K562 (cell line): ENCODE data around the gene TIGD1. TPM values are rescaled to one million over a fixed set of nuclear protein-coding genes. Genes with fewer than 3 reads are reported as not detected.
A peak's percentile ranks its signal among the peaks of the same experiment; 100 is the strongest.

Source experiments
- ARHGAP35 ChIP-seq: fragments of 450-650 bp; IDR thresholded peaks from 2 replicates; pipeline ENCODE4 v1.6.1; 2018; ENCODE audit not compliant: partially characterized antibody
- BMI1 ChIP-seq: fragments of 150-350 bp; IDR thresholded peaks from 2 replicates; pipeline ENCODE4 v1.6.1; 2014; ENCODE audit warnings: low read length
- ETS2 ChIP-seq: IDR thresholded peaks from 2 replicates; pipeline ENCODE4 v1.6.1; 2016; ENCODE audit warnings: borderline replicate concordance, missing genetic modification characterization, mild to moderate bottlenecking, moderate library complexity, missing compliant biosample characterization; ENCODE audit not compliant: poor library complexity, severe bottlenecking
- GATA2 ChIP-seq: sonication (generic); formaldehyde crosslinking; IDR thresholded peaks from 2 replicates; pipeline ENCODE4 v1.4.0; 2020; ENCODE audit warnings: mild to moderate bottlenecking, missing genetic modification reagents
- HDAC2 ChIP-seq: fragments of 450-650 bp; IDR thresholded peaks from 2 replicates; pipeline ENCODE4 v1.6.1; 2016; ENCODE audit warnings: mild to moderate bottlenecking
- HDAC8 ChIP-seq: fragments of 450-650 bp; IDR thresholded peaks from 2 replicates; pipeline ENCODE4 v1.6.1; 2016; ENCODE audit warnings: mild to moderate bottlenecking, missing genetic modification characterization, moderate library complexity, missing compliant biosample characterization
- HNRNPLL ChIP-seq: fragments of 200-400 bp; formaldehyde crosslinking; IDR thresholded peaks from 2 replicates; pipeline ENCODE4 v1.6.1; 2017; ENCODE audit warnings: low read length, low read depth, mild to moderate bottlenecking; ENCODE audit not compliant: poor library complexity, severe bottlenecking
- KAT7 ChIP-seq: sonication (generic); formaldehyde crosslinking; IDR thresholded peaks from 2 replicates; pipeline ENCODE4 v1.8.0; 2022; ENCODE audit warnings: missing genetic modification reagents, mild to moderate bottlenecking, borderline replicate concordance
- KDM4B ChIP-seq, 2 experiments: fragments of 450-650 bp in 1 of 2; sonication (generic) in 1 of 2; IDR thresholded peaks; 2 replicates each; pipeline ENCODE4 v1.6.1; 2016 to 2017; ENCODE audit warnings: borderline replicate concordance in 2 of 2, antibody characterized with exemption in 1 of 2, low read depth in 1 of 2, mild to moderate bottlenecking in 1 of 2
- MBD1 ChIP-seq: fragments of 250-450 bp; sonication (Bioruptor Pico); IDR thresholded peaks from 2 replicates; pipeline ENCODE4 v1.8.0; 2022; ENCODE audit warnings: inconsistent platforms
- MTF1 ChIP-seq: fragments of 250-450 bp; sonication (Bioruptor Pico); IDR thresholded peaks from 2 replicates; pipeline ENCODE4 v1.9.0; 2021; ENCODE audit warnings: moderate library complexity, mild to moderate bottlenecking, inconsistent platforms, borderline replicate concordance
- NBN ChIP-seq: fragments of 450-650 bp; IDR thresholded peaks from 2 replicates; pipeline ENCODE4 v1.6.1; 2016; ENCODE audit warnings: low read depth, mild to moderate bottlenecking
- NCOA2 ChIP-seq, 2 experiments: fragments of 450-650 bp; IDR thresholded peaks; 2 replicates each; pipeline ENCODE4 v1.6.1; 2018; ENCODE audit warnings: mild to moderate bottlenecking in 2 of 2, moderate library complexity in 1 of 2; ENCODE audit not compliant: partially characterized antibody in 2 of 2
- PHB2 ChIP-seq: fragments of 450-650 bp; IDR thresholded peaks from 2 replicates; pipeline ENCODE4 v1.6.1; 2017; ENCODE audit warnings: low read depth
- PPARD ChIP-seq: fragments of 250-450 bp; sonication (Bioruptor Pico); IDR thresholded peaks from 2 replicates; pipeline ENCODE4 v1.8.0; 2022; ENCODE audit warnings: inconsistent platforms, mild to moderate bottlenecking, moderate library complexity
- RBBP5 ChIP-seq: fragments of 200-600 bp; sonication (generic); IDR thresholded peaks from 2 replicates; pipeline ENCODE4 v1.6.1; 2012; ENCODE audit warnings: borderline replicate concordance, mild to moderate bottlenecking, low read length, control low read depth, inconsistent platforms; ENCODE audit not compliant: insufficient read depth, poor library complexity, severe bottlenecking
- RFX7 ChIP-seq: fragments of 250-450 bp; sonication (Bioruptor Pico); IDR thresholded peaks from 2 replicates; pipeline ENCODE4 v1.5.1; 2021; ENCODE audit warnings: mild to moderate bottlenecking
- SUPT5H ChIP-seq: fragments of 450-650 bp; IDR thresholded peaks from 2 replicates; pipeline ENCODE4 v1.6.1; 2016
- TFAP4 ChIP-seq: sonication (generic); formaldehyde crosslinking; IDR thresholded peaks from 2 replicates; pipeline ENCODE4 v1.8.0; 2022; ENCODE audit warnings: missing genetic modification reagents, mild to moderate bottlenecking, moderate library complexity, borderline replicate concordance
- TGIF2 ChIP-seq: sonication (generic); formaldehyde crosslinking; IDR thresholded peaks from 2 replicates; pipeline ENCODE4 v1.8.1; 2022; ENCODE audit warnings: mild to moderate bottlenecking, missing genetic modification reagents, moderate library complexity
- YBX1 ChIP-seq: fragments of 450-650 bp; IDR thresholded peaks from 2 replicates; pipeline ENCODE4 v1.7.1; 2016; ENCODE audit warnings: mild to moderate bottlenecking
- ZBTB43 ChIP-seq: sonication (generic); formaldehyde crosslinking; IDR thresholded peaks from 2 replicates; pipeline ENCODE4 v1.8.0; 2023; ENCODE audit warnings: mild to moderate bottlenecking, missing genetic modification reagents
- ZC3H11A ChIP-seq: IDR thresholded peaks from 2 replicates; pipeline ENCODE4 v1.6.1; 2012; ENCODE audit warnings: low read depth, low read length, improper control_type of control experiment
- ZNF217 ChIP-seq: sonication (generic); formaldehyde crosslinking; IDR thresholded peaks from 2 replicates; pipeline ENCODE4 v1.8.0; 2022; ENCODE audit warnings: mild to moderate bottlenecking, missing genetic modification reagents
- ZNF436 ChIP-seq: fragments of 250-450, 450-650 bp; sonication (Bioruptor Pico); formaldehyde crosslinking; IDR thresholded peaks from 2 replicates; pipeline ENCODE4 v1.7.0; 2020; ENCODE audit warnings: mild to moderate bottlenecking
- ZNF551 ChIP-seq: fragments of 250-450 bp; sonication (Bioruptor Pico); IDR thresholded peaks from 2 replicates; pipeline ENCODE4 v1.5.0; 2021; ENCODE audit warnings: mild to moderate bottlenecking, moderate library complexity
- polyA plus RNA-seq, 8 experiments: library from polyadenylated mRNA; depleted of rRNA in 4 of 8; stranded (reverse) in 5 of 8; unstranded in 3 of 8; fragments of >200 nt; fragmentation: Nextera tagmentation in 2 of 8; fragmentation: Illumina TruSeq in 1 of 8; extraction: Ambion mirVana in 2 of 8; extraction: Trizol in 1 of 8; gene quantifications; 2 replicates each; pipeline versions ENCODE4 v1.2.1 to v1.2.3, GENCODE V29; 2011 to 2014; ENCODE audit warnings: inconsistent platforms in 1 of 8, missing spikeins in 1 of 8
- total RNA-seq, 7 experiments: library from RNA; depleted of rRNA in 6 of 7; stranded (reverse); fragments of >200 nt in 6 of 7; fragmentation: Illumina TruSeq in 2 of 7; extraction: Trizol in 2 of 7; gene quantifications; 2 replicates each; pipeline versions ENCODE4 v1.2.1 to v1.2.3, GENCODE V29; 2011 to 2021; ENCODE audit warnings: low replicate concordance in 1 of 7

TIGD1 gene
- total and polyA plus RNA-seq, 9 of the 15 experiments (the other 6 are each of a cell fraction or from before 2014, with no cell fraction given): 2.0 to 10.1 (median 6.6) TPM

GRCh38 chr2:232550354-232551249 lies at the start of gene TIGD1, which contains the start of gene EIF4E2 (continued):
- TF ChIP-seq NBN (no peak), ZBTB43 (CRISPR knock-in tag) (no peak), BMI1 (no peak), YBX1 (no peak), ARHGAP35 (no peak), PPARD (CRISPR knock-in tag) (no peak), KDM4B (IDR thresholded peaks at IDR 0.05; ENCODE audit: borderline replicate concordance in 2 of 2, low read depth in 1 of 2) (no peak), ETS2 (tag) (no peak), HNRNPLL (peak; percentile 27), KAT7 (CRISPR knock-in tag) (0 out of 2 replicates have a peak, but pooled peaks have one; percentile 23), TFAP4 (CRISPR knock-in tag) (peak; percentile 65; the same call in 1 of the 2 replicates), ZNF217 (no peak), HDAC2 (peak; percentile 78; the same call in 1 of the 2 replicates), ZNF436 (CRISPR knock-in tag) (no peak), MBD1 (CRISPR knock-in tag) (no peak), HDAC8 (tag) (no peak), NCOA2 (IDR thresholded peaks at IDR 0.05; ENCODE audit: partially characterized antibody in 2 of 2) (no peak), TGIF2 (CRISPR knock-in tag) (0 out of 2 replicates have a peak, but pooled peaks have one; percentile 35), ZNF551 (CRISPR knock-in tag) (no peak), RFX7 (CRISPR knock-in tag) (no peak), PHB2 (no peak), SUPT5H (peak; percentile 84), MTF1 (CRISPR knock-in tag) (no peak), GATA2 (CRISPR knock-in tag) (no peak), RBBP5 (peak; percentile 89), ZC3H11A (no peak)
